PC-3 (cell line): ENCODE results near the gene RIMKLB.

Source experiments
- EZH2phosphoT487 ChIP-seq: fragments of 300-600 bp; sonication (generic); IDR thresholded peaks from 2 replicates; pipeline ENCODE4 v1.6.1; 2018; ENCODE audit warnings: mild to moderate bottlenecking, antibody characterized with exemption, low read length, borderline replicate concordance
- TF ChIP-seq, protein P1 (sequence below): fragments of 300-600 bp; sonication (generic); conservative IDR thresholded peaks from 2 replicates; pipeline ENCODE4 v1.5.1; 2017; ENCODE audit warnings: antibody characterized with exemption, low read depth, mild to moderate bottlenecking, low read length

DNA sequence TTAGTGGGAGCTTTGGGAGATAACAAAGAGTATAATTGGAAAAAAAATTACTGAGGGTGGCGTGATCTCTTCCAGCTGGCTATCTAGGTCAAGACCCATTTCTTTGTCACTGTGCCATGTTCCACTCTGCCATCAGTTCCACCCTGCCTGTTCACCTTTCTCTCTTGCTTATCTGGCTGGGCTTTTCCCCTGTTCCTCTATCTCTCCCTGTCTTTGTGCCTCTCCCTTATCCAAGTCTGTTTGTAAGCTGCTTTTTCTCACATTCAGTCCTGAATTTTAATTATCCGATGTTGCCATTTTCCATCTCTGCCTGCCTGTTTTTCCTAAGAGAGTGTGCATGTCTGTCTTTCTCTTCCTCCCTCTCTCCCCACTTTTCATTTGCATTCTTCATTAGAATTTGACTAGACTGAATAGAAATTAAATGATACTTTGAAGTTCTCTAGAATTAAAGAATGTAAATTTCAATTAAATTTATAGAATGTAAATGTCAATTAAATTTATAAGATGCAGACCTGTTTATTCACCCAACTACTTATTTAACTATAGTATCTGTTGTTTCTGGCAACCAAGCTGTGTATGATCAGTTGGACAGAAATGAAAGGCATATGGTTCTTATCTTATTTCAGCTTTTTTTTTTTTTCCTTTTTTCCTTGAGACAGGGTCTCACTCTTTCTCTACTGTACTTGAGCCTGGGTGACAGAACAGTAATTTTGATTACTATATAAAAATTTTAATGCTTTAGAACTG is 83.8 kb downstream of the RIMKLB start:
- TF ChIP-seq, protein P1, sequence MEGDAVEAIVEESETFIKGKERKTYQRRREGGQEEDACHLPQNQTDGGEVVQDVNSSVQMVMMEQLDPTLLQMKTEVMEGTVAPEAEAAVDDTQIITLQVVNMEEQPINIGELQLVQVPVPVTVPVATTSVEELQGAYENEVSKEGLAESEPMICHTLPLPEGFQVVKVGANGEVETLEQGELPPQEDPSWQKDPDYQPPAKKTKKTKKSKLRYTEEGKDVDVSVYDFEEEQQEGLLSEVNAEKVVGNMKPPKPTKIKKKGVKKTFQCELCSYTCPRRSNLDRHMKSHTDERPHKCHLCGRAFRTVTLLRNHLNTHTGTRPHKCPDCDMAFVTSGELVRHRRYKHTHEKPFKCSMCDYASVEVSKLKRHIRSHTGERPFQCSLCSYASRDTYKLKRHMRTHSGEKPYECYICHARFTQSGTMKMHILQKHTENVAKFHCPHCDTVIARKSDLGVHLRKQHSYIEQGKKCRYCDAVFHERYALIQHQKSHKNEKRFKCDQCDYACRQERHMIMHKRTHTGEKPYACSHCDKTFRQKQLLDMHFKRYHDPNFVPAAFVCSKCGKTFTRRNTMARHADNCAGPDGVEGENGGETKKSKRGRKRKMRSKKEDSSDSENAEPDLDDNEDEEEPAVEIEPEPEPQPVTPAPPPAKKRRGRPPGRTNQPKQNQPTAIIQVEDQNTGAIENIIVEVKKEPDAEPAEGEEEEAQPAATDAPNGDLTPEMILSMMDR: no peak
- TF ChIP-seq EZH2phosphoT487: no peak
